HuH-7 (cell line): ENCODE results near the gene ASTL.
"Not testable (repeated sequence)": the region's sequence is repeated elsewhere in the genome, so short reads cannot be mapped to it uniquely, and the experiment has no call there.

ENCODE experiments used
- DNase-seq: peaks from one replicate; pipeline ENCODE4 v3.0.0; 2011; ENCODE audit warnings: low spot score

Gene ASTL

GRCh38 chr2:96098900-96099590 lies 39.3 kb downstream of the ASTL start:
- no peak for DNase-seq

GRCh38 chr2:96097951-96098823 lies 40.1 kb downstream of the ASTL start:
- no peak for DNase-seq

GRCh38 chr2:96097441-96097840 lies 40.9 kb downstream of the ASTL start:
- no peak for DNase-seq

GRCh38 chr2:96095116-96095636 lies 43.1 kb downstream of the ASTL start:
- no peak for DNase-seq

GRCh38 chr2:96093528-96093927 lies 44.8 kb downstream of the ASTL start:
- no peak for DNase-seq

GRCh38 chr2:96092951-96093350 lies 45.4 kb downstream of the ASTL start:
- no peak for DNase-seq

- DNase-seq = no peak
Measured at GRCh38 chr2:96092573-96092877, 45.8 kb downstream of the ASTL start.

GRCh38 chr2:96091711-96092572 lies 46.4 kb downstream of the ASTL start:
- DNase-seq = no peak

- DNase-seq = no peak
Measured at GRCh38 chr2:96091141-96091710, 47.1 kb downstream of the ASTL start.

GRCh38 chr2:96090196-96090926 lies 47.9 kb downstream of the ASTL start:
- DNase-seq = no peak

- no peak for DNase-seq
Measured at GRCh38 chr2:96089356-96090195, 48.7 kb downstream of the ASTL start.

GRCh38 chr2:96088340-96089335 lies 49.7 kb downstream of the ASTL start:
- no peak for DNase-seq

GRCh38 chr2:96087130-96087529 lies 51.2 kb downstream of the ASTL start:
- DNase-seq = no peak

- no peak for DNase-seq
Measured at GRCh38 chr2:96085541-96086355, 52.6 kb downstream of the ASTL start.

GRCh38 chr2:96084858-96085518 lies 53.3 kb downstream of the ASTL start:
- DNase-seq = not testable (repeated sequence)

- DNase-seq = no peak
Measured at GRCh38 chr2:96083989-96084857, 54.1 kb downstream of the ASTL start.
